GM18505 (cell line): Measurements from ENCODE around the gene DAW1.

ENCODE experiments used
- ATAC-seq: cut with Tn5 transposase; IDR thresholded peaks from one replicate; pipeline ENCODE4 v1.9.1; 2021; ENCODE audit not compliant: unreplicated experiment
- POLR2A ChIP-seq: IDR thresholded peaks from 4 replicates; pipeline ENCODE4 v1.6.1; 2011; ENCODE audit warnings: borderline replicate concordance; ENCODE audit not compliant: insufficient read depth, insufficient read length; ENCODE audit errors: extremely low read depth

The DAW1 gene

DNA sequence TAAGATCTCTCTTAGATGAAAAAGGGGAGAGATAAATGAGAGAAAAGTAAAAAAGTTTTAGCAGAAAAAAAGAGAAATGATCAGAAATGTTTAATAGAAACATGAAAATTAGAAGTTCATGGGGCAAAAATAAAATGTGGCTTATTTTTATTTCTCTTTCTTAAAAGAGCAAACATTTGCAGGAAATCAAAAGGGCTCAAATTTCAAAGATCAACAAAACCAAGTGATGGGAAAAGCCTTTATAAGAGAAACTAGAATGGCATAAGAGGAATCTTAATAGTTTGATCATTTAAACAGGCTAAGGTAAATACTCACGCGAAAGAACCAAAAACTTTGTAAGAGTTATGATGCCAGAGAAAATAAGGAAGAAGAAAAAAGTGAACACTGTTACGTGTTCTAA, 23.3 kb upstream of the DAW1 start:
- no peak for TF ChIP-seq POLR2A
- no peak for ATAC-seq

GRCh38 chr2:227848586-227848985, 22.8 kb upstream of the DAW1 start:
- TF ChIP-seq POLR2A, result no peak
- peak; percentile 75 for ATAC-seq

- ATAC-seq, result no peak
- TF ChIP-seq POLR2A, result no peak
These were observed 21.5 kb upstream of the DAW1 start for GRCh38 chr2:227849906-227850305.

DNA sequence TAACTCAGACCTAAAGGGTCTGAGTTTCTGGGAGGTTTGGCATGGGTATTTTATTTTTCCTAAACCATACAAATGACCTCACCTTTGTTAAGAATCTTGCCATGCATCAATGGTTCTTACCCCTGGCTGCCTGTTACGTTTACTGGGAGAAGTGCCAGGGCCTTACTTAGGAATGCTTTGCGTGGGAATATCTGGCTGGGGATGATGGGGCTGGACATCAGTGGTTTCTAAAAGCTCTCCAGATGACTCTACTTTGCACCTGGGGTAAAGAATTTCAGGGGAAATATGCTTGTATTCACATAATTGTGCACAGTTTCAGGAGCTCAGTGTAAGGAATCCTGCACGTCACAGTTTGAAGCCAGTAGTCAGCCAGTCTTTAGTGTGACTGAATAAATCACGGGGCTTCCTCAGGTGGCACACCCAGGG, 18.2 kb upstream of the DAW1 start:
- ATAC-seq, result no peak
- TF ChIP-seq POLR2A, result no peak

- no peak for TF ChIP-seq POLR2A
- no peak for ATAC-seq
These were observed 17.6 kb upstream of the DAW1 start for GRCh38 chr2:227853765-227854271.

- no peak for TF ChIP-seq POLR2A
- ATAC-seq, result no peak
These were observed 16.0 kb upstream of the DAW1 start for GRCh38 chr2:227855440-227855839.

GRCh38 chr2:227856697-227857096, 14.7 kb upstream of the DAW1 start:
- no peak for ATAC-seq
- no peak for TF ChIP-seq POLR2A

DNA sequence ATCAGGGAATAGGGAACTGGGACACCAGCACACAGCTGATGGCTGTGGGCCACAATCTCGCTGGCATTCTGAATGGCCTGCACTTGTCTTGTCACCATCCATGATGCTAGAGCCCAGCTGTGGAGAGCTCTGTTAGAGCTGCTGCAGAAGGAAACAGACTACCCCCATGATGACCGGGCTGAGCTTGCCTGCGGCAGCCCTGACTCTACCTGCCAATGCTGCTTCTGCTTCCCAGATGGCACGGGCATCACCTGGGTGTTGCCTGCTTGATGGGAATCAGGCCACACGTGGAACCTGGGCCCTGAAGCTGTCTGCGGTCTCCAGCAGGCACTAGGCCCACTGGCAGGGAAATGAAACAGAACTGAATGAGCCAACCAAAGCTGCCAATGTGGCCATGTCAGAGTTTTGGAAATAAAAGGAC, 11.2 kb upstream of the DAW1 start:
- TF ChIP-seq POLR2A, result no peak
- ATAC-seq, result no peak

- TF ChIP-seq POLR2A, result no peak
- no peak for ATAC-seq
These were observed 10.4 kb upstream of the DAW1 start for GRCh38 chr2:227861011-227861410.

DNA sequence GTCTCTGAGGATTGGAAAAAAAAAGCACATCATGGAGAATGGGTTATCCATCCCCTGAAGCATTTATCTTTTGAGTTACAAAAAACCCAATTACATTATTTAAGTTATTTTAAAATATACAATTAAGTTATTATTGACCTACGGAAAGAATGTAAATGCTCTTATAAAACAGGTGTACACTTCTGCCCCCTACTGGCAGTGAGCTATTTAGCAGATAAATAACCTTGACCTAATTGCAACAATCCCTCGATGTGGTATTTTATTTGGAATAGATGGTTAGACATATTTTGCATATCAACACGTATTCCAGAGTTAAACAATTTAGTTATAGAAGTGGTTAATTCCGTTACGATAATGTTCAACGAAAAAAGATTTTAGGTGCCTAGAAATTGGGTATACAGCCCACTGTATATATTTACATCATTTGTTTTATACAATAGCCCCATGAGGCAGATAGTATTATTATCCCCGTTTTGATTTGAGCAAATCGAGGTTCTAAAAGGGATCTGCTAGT, 9.1 kb upstream of the DAW1 start:
- TF ChIP-seq POLR2A, result no peak
- ATAC-seq, result no peak

DNA sequence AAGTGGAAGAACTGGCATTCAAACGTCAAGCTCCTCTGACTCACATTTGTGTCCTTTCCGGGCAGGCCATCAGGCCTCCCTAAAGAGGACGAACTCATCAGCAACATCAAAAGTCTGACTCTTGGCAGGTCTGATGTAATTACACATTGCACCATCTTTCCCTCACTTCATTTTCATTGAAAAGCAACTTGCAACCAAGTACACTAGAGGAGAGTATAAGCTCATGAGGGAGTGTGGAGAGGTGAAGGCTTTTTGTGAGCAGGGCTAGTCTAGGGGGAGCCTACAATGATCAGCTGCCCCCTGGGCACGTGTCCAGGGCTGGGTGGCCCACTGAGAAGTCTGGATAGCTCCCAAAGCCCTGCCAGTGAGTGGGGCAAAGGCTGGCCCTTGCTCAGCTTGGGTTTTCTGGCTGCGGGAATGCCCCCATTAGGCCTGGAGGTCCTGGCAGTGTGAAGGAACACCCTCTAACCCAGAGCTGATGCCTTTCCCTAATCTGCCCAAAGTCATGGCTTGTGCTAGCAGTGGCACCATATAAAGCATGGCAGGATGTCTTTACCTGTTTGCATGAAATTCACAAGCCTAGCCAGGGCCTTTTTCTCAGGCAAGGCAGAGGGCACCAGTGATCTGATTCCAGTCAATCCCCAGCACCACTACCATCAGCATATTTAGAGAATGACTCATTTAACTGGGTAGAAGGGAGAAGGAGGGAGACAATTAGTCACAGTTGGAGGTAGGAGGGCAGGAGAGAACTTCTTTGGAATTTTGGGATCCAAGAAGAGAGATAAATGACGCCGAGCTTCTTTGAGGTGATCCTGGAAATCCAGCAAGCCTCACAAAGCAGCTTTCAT, 8.5 kb upstream of the DAW1 start:
- no peak for TF ChIP-seq POLR2A
- ATAC-seq, result no peak

GRCh38 chr2:227864161-227864756, 7.2 kb upstream of the DAW1 start:
- no peak for ATAC-seq
- TF ChIP-seq POLR2A, result no peak

DNA sequence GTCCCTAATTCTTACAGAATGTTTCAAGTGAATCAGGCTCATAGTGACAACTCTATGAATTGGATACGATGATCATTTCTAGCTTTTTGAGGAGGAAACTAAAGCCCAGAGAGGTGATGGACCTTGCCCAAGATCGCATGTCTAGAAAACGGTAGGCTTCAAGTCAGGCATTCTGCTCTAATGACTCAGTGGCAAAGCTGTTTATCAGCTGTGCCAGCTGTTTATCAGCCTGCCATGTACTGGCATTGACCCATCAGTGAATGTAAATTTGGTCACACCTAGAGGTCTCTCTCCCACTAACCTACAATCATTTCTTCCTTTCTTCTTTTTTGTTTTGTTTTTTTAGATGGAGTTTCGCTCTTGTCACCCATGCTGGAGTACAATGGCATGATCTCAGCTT, 6.1 kb upstream of the DAW1 start:
- no peak for ATAC-seq
- TF ChIP-seq POLR2A, result no peak

- no peak for TF ChIP-seq POLR2A
- ATAC-seq, result no peak
These were observed 4.0 kb upstream of the DAW1 start for GRCh38 chr2:227867386-227867785.

- ATAC-seq, result no peak
- TF ChIP-seq POLR2A, result no peak
These were observed 589 bp upstream of the DAW1 start for GRCh38 chr2:227870710-227871374.
